Muscle of leg (tissue), 16 donors: ENCODE results near the gene TMEM184C. TPM values are rescaled to one million over a fixed set of nuclear protein-coding genes. Genes with fewer than 3 reads are reported as not detected.

Experiments used
- DNase-seq: peaks from one replicate; pipeline ENCODE4 v3.0.0; 2013
- H3K27ac ChIP-seq: one replicate; pipeline ENCODE4 v1.5.1; 2013; ENCODE audit warnings: mild to moderate bottlenecking, low read length, control low read depth
- H3K27me3 ChIP-seq: one replicate; pipeline ENCODE4 v1.6.1; 2013; ENCODE audit warnings: low read length; ENCODE audit not compliant: control insufficient read depth, insufficient read depth
- H3K36me3 ChIP-seq: one replicate; pipeline ENCODE4 v1.6.1; 2013; ENCODE audit warnings: low read length; ENCODE audit not compliant: control insufficient read depth, insufficient read depth
- H3K4me1 ChIP-seq: one replicate; pipeline ENCODE4 v1.6.1; 2013; ENCODE audit warnings: low read length; ENCODE audit not compliant: control insufficient read depth, insufficient read depth
- H3K4me3 ChIP-seq: one replicate; pipeline ENCODE4 v1.5.1; 2013; ENCODE audit warnings: low read length, control low read depth
- H3K9me3 ChIP-seq: replicated peaks from 2 replicates; pipeline ENCODE4 v1.6.1; 2013; ENCODE audit warnings: low read depth, low read length; ENCODE audit not compliant: control insufficient read depth
- WGBS: methylation state at CpG from one replicate; pipeline ENCODE4 v1.1.5; 2013; ENCODE audit warnings: missing lambda C conversion rate; ENCODE audit not compliant: insufficient coverage; 5-methylcytosine and 5-hydroxymethylcytosine counted together
- long read RNA-seq, 11 donors: transcript quantifications; one replicate each; lab custom pipeline, GENCODE V29; 2026
- polyA plus RNA-seq, 8 donors: library from polyadenylated mRNA; unstranded; fragments of 120-200 nt; gene quantifications; one replicate each; pipeline versions ENCODE4 v1.2.1 to v1.2.3, GENCODE V29; 2013; ENCODE audit warnings: inconsistent platforms in 1 of 8, low replicate concordance in 1 of 8; ENCODE audit not compliant: insufficient read length in 8 of 8, insufficient read depth in 1 of 8
- total RNA-seq: library from RNA; stranded (reverse); fragments of 120-200 nt; gene quantifications from one replicate; pipeline ENCODE4 v1.2.4, GENCODE V29; 2013

TMEM184C gene
- total RNA-seq (24.3 TPM), polyA plus RNA-seq (10 to 100 TPM; 17.6 to 24.6 (median 18.6) TPM)
- long read RNA-seq, donor 1, full-length matches to known transcripts = 4 of 4 reads
- long read RNA-seq, donor 1, partial matches to known transcripts = 0 of 4 reads
- long read RNA-seq, donor 1, other reads (novel, unspliced or antisense) = 0 of 4 reads
- long read RNA-seq, donor 2 = 0 reads
- long read RNA-seq, donor 3, full-length matches to known transcripts = 5 of 5 reads
- long read RNA-seq, donor 3, partial matches to known transcripts = 0 of 5 reads
- long read RNA-seq, donor 3, other reads (novel, unspliced or antisense) = 0 of 5 reads
- long read RNA-seq, donor 4, full-length matches to known transcripts = 5 of 5 reads
- long read RNA-seq, donor 4, partial matches to known transcripts = 0 of 5 reads
- long read RNA-seq, donor 4, other reads (novel, unspliced or antisense) = 0 of 5 reads
- long read RNA-seq, donor 5, full-length matches to known transcripts = 16 of 48 reads
- long read RNA-seq, donor 5, partial matches to known transcripts = 23 of 48 reads
- long read RNA-seq, donor 5, other reads (novel, unspliced or antisense) = 9 of 48 reads
- long read RNA-seq, donor 6, full-length matches to known transcripts = 5 of 5 reads
- long read RNA-seq, donor 6, partial matches to known transcripts = 0 of 5 reads
- long read RNA-seq, donor 6, other reads (novel, unspliced or antisense) = 0 of 5 reads
- long read RNA-seq, donor 7, full-length matches to known transcripts = 5 of 14 reads
- long read RNA-seq, donor 7, partial matches to known transcripts = 9 of 14 reads
- long read RNA-seq, donor 7, other reads (novel, unspliced or antisense) = 0 of 14 reads
- long read RNA-seq, donor 8, full-length matches to known transcripts = 2 of 2 reads
- long read RNA-seq, donor 8, partial matches to known transcripts = 0 of 2 reads
- long read RNA-seq, donor 8, other reads (novel, unspliced or antisense) = 0 of 2 reads
- long read RNA-seq, donor 9, full-length matches to known transcripts = 4 of 4 reads
- long read RNA-seq, donor 9, partial matches to known transcripts = 0 of 4 reads
- long read RNA-seq, donor 9, other reads (novel, unspliced or antisense) = 0 of 4 reads
- long read RNA-seq, donor 10, full-length matches to known transcripts = 7 of 23 reads
- long read RNA-seq, donor 10, partial matches to known transcripts = 16 of 23 reads
- long read RNA-seq, donor 10, other reads (novel, unspliced or antisense) = 0 of 23 reads
- long read RNA-seq, donor 11, full-length matches to known transcripts = 8 of 22 reads
- long read RNA-seq, donor 11, partial matches to known transcripts = 14 of 22 reads
- long read RNA-seq, donor 11, other reads (novel, unspliced or antisense) = 0 of 22 reads

DNA sequence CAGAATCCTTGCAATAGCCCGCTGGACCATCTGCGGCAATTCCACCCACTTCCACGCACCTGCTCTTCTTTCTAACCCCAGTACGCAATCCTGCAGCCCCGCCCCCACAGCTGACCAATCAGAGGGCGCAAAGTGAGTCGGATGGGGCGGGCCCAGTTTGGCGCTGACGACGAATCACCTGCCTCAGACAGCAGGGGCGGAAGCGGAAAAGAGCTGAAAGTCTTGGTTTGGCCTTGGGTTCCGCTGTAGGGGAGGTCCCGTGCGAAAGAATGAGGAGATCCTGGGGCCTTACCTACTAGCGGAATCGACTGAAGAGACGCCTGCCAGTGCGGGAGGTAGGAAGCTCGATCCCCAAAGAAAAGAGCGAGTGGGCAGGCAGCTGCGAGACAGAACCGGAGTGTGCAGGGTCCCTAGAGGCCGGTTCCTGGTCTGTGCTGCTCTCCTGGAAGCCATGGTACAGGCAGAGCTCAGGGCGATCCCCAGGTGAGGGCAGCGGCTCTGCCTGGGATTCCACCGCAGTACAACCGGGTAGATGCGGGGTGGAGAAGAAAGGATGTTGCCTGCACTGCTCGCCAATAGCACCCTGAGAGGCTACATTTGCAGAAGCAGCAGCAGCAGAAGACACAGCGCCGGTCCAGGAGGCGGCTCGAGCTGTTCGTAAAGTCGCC is at the start of gene TMEM184C:
TMEM184C (plus strand) TSS at position 225 of the 668 bp plus-strand sequence. CDS start 560 bp downstream, outside the sequence.
- Histone ChIP-seq H3K36me3 (peaks cover 7% of the 10 kb centered on the region), H3K4me3 (peak within 1 kb of the TSS; percentile 97), H3K9me3 (no peaks in the 10 kb centered on the region), H3K4me1 (peaks cover 9% of the 10 kb centered on the region), H3K27ac (peak within 1 kb of the TSS; percentile 91), H3K27me3 (no peaks in the 10 kb centered on the region)
- WGBS = under 1% methylated on average over 31 of the region's 37 CpGs
- DNase-seq = peak; percentile 98

- H3K27me3 ChIP-seq = no peaks in the 10 kb centered on the region
- no peaks in the 10 kb centered on the region for H3K36me3 ChIP-seq
- peak; percentile 53 for DNase-seq
- H3K4me3 ChIP-seq = no peak overlapping the region
- no peak overlapping the region for H3K27ac ChIP-seq
- H3K4me1 ChIP-seq = no peaks in the 10 kb centered on the region
- no peaks in the 10 kb centered on the region for H3K9me3 ChIP-seq
- no CpG with 5 or more reads among the region's 4 CpGs for WGBS
These were observed 46.6 kb upstream of the TMEM184C start for GRCh38 chr4:147570616-147571015.

DNA sequence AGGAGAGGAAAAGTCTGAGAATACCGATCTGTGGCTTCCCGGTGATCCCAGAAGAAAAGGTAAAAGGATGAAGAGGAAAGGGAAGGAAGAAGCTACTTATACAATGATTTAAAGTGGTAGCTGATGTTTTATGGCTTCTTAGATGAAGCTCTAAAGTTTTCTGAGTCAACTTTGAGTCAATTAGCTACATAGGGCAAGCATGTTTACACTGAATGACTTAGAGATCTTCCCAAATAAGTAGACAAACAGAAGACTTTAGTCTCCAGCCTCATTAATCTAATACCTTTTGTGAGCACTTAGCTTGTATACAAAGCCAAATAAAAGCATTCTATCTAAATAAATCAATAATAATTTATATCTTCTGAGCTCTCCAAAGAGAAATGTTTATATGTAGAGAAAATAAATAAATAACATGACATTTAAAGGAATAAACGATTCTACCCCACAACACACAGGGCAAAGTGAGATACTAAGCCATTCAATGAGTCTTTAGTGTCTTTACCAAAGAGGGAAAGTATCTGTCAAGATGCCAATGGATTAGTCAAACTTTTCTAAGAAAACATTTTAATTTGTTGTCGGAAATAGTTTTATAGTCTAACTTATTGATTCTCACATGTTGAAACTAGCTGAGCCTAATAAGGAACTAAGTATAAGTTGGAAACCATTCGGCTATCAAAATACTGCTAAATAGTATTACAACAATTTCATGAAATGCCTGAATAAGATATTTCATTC is 46.0 kb upstream of the TMEM184C start:
- 25% methylated on average over 2 of the region's 5 CpGs for WGBS
- Histone ChIP-seq H3K27me3 (no peaks in the 10 kb centered on the region), H3K36me3 (no peaks in the 10 kb centered on the region), H3K4me1 (no peaks in the 10 kb centered on the region), H3K27ac (no peak overlapping the region), H3K4me3 (no peak overlapping the region), H3K9me3 (no peaks in the 10 kb centered on the region)
- DNase-seq = no peak

- no peak for DNase-seq
- no peak overlapping the region for H3K27ac ChIP-seq
- no peak overlapping the region for H3K4me3 ChIP-seq
- no CpG with 5 or more reads among the region's 3 CpGs for WGBS
- H3K4me1 ChIP-seq = no peaks in the 10 kb centered on the region
- H3K9me3 ChIP-seq = no peaks in the 10 kb centered on the region
- H3K36me3 ChIP-seq = no peaks in the 10 kb centered on the region
- H3K27me3 ChIP-seq = no peaks in the 10 kb centered on the region
These were observed 41.1 kb upstream of the TMEM184C start for GRCh38 chr4:147576084-147576483.

DNA sequence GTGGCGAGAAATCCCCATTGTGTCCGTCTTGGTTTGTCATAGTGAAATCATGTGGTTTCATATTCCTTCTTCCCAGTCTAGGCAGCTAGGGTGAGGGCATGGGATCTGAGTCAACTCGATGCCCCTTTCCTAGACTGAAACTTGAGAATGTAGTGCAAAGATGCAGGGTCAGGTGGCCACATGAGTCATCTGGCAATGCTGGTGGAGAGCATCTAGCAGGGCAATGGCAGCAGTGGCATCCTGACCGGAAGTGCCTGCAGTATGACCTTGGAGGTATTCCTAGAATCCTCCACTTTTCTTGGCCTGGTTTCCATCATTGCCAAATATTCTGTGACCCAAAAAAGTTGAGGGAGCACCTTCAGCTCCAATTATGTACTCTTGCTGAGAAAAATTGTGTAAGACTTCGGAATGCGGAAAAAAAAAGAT is 39.1 kb upstream of the TMEM184C start:
- 78% methylated on average over 2 of the region's 6 CpGs for WGBS
- H3K9me3 ChIP-seq = no peaks in the 10 kb centered on the region
- DNase-seq = no peak
- no peaks in the 10 kb centered on the region for H3K27me3 ChIP-seq
- H3K36me3 ChIP-seq = no peaks in the 10 kb centered on the region
- no peaks in the 10 kb centered on the region for H3K4me1 ChIP-seq
- H3K4me3 ChIP-seq = no peak overlapping the region
- no peak overlapping the region for H3K27ac ChIP-seq

DNA sequence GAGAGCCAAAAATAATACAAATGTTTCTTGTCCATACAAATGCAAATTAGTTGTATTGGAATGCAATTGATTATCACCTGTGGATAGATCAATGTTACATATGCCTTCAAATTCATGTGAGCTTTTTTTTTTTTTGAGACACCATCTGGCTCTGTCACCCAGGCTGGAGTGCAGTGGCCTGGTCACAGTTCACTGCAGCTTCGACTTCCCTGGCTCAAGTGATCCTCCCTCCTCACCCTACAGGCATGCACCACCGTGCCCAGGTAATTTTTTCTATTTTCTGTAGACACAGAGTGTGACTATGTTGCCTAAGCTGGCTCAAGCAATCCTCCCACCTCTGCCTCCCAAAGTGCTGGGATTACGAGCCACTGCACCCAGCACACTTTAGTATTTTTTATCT is 38.6 kb upstream of the TMEM184C start:
- no peak overlapping the region for H3K27ac ChIP-seq
- no peak for DNase-seq
- H3K4me1 ChIP-seq = no peaks in the 10 kb centered on the region
- H3K9me3 ChIP-seq = no peaks in the 10 kb centered on the region
- WGBS = no CpG with 5 or more reads among the region's 3 CpGs
- no peaks in the 10 kb centered on the region for H3K27me3 ChIP-seq
- H3K4me3 ChIP-seq = no peak overlapping the region
- H3K36me3 ChIP-seq = no peaks in the 10 kb centered on the region

GRCh38 chr4:147580396-147580795 is 36.8 kb upstream of the TMEM184C start:
- no CpG with 5 or more reads among the region's 1 CpG for WGBS
- Histone ChIP-seq H3K4me3 (no peak overlapping the region), H3K27ac (no peak overlapping the region), H3K9me3 (no peaks in the 10 kb centered on the region), H3K4me1 (no peaks in the 10 kb centered on the region), H3K27me3 (no peaks in the 10 kb centered on the region), H3K36me3 (no peaks in the 10 kb centered on the region)
- no peak for DNase-seq

- no peaks in the 10 kb centered on the region for H3K4me1 ChIP-seq
- no peak overlapping the region for H3K27ac ChIP-seq
- 61% methylated on average over 2 of the region's 6 CpGs for WGBS
- no peak overlapping the region for H3K4me3 ChIP-seq
- H3K9me3 ChIP-seq = no peaks in the 10 kb centered on the region
- no peaks in the 10 kb centered on the region for H3K36me3 ChIP-seq
- H3K27me3 ChIP-seq = no peaks in the 10 kb centered on the region
- DNase-seq = no peak
These were observed 35.4 kb upstream of the TMEM184C start for GRCh38 chr4:147581606-147582350.
